MM.1S (cell line): ENCODE measurements around the gene FBXO48.

Experiments used
- EZH2 ChIP-seq: fragments of 300-600 bp; sonication (generic); optimal IDR thresholded peaks from 2 replicates; pipeline ENCODE3; 2017; ENCODE audit warnings: low read depth, mild to moderate bottlenecking, antibody characterized with exemption, low read length, mixed read lengths
- EZH2phosphoT487 ChIP-seq: fragments of 300-600 bp; sonication (generic); IDR thresholded peaks from 2 replicates; pipeline ENCODE4 v1.6.1; 2018; ENCODE audit warnings: antibody characterized with exemption, low read length
- TF ChIP-seq, protein P1 (sequence below): fragments of 300-600 bp; sonication (generic); IDR thresholded peaks from 2 replicates; pipeline ENCODE4 v1.5.1; 2016; ENCODE audit warnings: antibody characterized with exemption, low read length, mixed read lengths

DNA sequence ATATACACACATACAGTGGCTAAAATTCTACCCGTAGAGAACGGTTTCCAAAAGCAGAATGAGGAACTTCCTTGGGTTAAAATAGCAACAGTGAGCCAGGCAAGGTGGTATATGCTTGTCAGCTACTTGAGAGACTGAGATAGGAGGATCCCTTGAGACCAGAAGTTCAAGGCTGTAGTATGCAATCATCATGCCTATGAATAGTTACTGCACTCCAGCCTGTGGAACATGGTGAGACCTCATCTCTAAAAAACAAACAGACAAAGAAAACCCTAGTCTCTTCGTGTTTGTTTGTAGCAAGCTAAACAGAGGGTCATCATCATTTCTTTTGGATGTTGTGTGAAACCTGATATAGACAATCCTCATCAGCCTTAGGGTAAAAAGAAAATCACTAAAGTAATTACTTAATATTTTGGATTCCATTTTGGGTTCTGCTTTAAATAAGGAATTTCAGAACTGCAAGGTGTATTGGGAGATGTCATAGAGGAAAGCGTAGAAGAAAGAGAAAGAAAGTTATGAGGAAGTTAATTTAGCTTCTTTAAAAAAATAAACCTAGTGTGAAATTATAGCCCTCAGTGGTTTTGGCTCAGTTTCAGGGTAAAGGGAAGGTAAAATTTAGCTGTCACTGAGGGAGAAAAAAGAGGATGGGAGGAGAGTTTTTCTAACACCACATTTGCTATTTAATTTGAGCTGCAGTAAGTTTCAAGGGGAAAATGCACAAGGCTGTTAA is 55.5 kb downstream of the FBXO48 start:
- TF ChIP-seq, protein P1, sequence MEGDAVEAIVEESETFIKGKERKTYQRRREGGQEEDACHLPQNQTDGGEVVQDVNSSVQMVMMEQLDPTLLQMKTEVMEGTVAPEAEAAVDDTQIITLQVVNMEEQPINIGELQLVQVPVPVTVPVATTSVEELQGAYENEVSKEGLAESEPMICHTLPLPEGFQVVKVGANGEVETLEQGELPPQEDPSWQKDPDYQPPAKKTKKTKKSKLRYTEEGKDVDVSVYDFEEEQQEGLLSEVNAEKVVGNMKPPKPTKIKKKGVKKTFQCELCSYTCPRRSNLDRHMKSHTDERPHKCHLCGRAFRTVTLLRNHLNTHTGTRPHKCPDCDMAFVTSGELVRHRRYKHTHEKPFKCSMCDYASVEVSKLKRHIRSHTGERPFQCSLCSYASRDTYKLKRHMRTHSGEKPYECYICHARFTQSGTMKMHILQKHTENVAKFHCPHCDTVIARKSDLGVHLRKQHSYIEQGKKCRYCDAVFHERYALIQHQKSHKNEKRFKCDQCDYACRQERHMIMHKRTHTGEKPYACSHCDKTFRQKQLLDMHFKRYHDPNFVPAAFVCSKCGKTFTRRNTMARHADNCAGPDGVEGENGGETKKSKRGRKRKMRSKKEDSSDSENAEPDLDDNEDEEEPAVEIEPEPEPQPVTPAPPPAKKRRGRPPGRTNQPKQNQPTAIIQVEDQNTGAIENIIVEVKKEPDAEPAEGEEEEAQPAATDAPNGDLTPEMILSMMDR = no peak
- TF ChIP-seq EZH2phosphoT487 = no peak
- TF ChIP-seq EZH2 = no peak
